HT1080 (cell line): ENCODE measurements around the gene LRRC40. TPM values are rescaled to one million over a fixed set of nuclear protein-coding genes. Genes with fewer than 3 reads are reported as not detected.
"Not testable (repeated sequence)": the region's sequence is repeated elsewhere in the genome, so short reads cannot be mapped to it uniquely, and the experiment has no call there.

ENCODE experiments used
- DNase-seq: peaks from one replicate; pipeline ENCODE4 v3.0.0-alpha.2; 2015; ENCODE audit warnings: low read depth
- polyA plus RNA-seq, 2 experiments: library from polyadenylated mRNA; depleted of rRNA; stranded (reverse); fragments of >200 nt; gene quantifications; 2 replicates each; pipeline ENCODE4 v1.2.3, GENCODE V29; 2015
- total RNA-seq: library from RNA; depleted of rRNA; stranded (reverse); fragments of >200 nt; shearing (Covaris generic); gene quantifications from 2 replicates; pipeline ENCODE4 v1.2.3, GENCODE V29; 2014; rRNA removed

LRRC40 gene
- total RNA-seq = 15.0 and 15.6 TPM in 2 replicates
- 16.5 and 19.8 TPM in 2 replicates for polyA plus RNA-seq (2015; cell fraction: cytosol; rRNA removed)
- polyA plus RNA-seq (2015; cell fraction: nucleus; rRNA removed) = 33.9 and 35.2 TPM in 2 replicates

- peak; percentile 94 for DNase-seq
These were observed at the start of gene LRRC40 for GRCh38 chr1:70205434-70206118. TSS of gene LRRC40 (minus strand) at chr1:70205579. CDS start at chr1:70205540, 39 bp downstream.

- DNase-seq = no peak
These were observed 43.4 kb upstream of the LRRC40 start for GRCh38 chr1:70248729-70249128.

- DNase-seq = no peak
These were observed 42.4 kb upstream of the LRRC40 start for GRCh38 chr1:70247768-70248167.

- DNase-seq = no peak
These were observed 41.7 kb upstream of the LRRC40 start for GRCh38 chr1:70247122-70247521.

GRCh38 chr1:70239940-70240339 is 34.6 kb upstream of the LRRC40 start:
- no peak for DNase-seq

- no peak for DNase-seq
These were observed 29.4 kb upstream of the LRRC40 start for GRCh38 chr1:70234733-70235132.

- no peak for DNase-seq
These were observed 26.1 kb upstream of the LRRC40 start for GRCh38 chr1:70231475-70231874.

GRCh38 chr1:70228670-70229069 is 23.3 kb upstream of the LRRC40 start:
- no peak for DNase-seq

- DNase-seq = no peak
These were observed 22.1 kb upstream of the LRRC40 start for GRCh38 chr1:70227439-70227838.

- no peak for DNase-seq
These were observed 19.6 kb upstream of the LRRC40 start for GRCh38 chr1:70224954-70225353.

GRCh38 chr1:70222716-70223235 is 17.4 kb upstream of the LRRC40 start:
- DNase-seq = no peak

- DNase-seq = peak; percentile 94
These were observed 16.1 kb upstream of the LRRC40 start, which contains the start of gene SRSF11 for GRCh38 chr1:70221238-70222121. TSS of gene SRSF11 (plus strand) at chr1:70221380. CDS start at chr1:70221637, 257 bp downstream.

GRCh38 chr1:70220517-70221237 is 15.3 kb upstream of the LRRC40 start:
- DNase-seq = no peak

- no peak for DNase-seq
These were observed 14.6 kb upstream of the LRRC40 start for GRCh38 chr1:70220015-70220414.

- no peak for DNase-seq
These were observed 6.2 kb upstream of the LRRC40 start for GRCh38 chr1:70211541-70211940.

GRCh38 chr1:70210820-70211219 is 5.4 kb upstream of the LRRC40 start:
- DNase-seq = no peak

GRCh38 chr1:70208292-70208691 is 2.9 kb upstream of the LRRC40 start:
- DNase-seq = no peak

- no peak for DNase-seq
These were observed 2.1 kb upstream of the LRRC40 start for GRCh38 chr1:70207492-70207891.

- DNase-seq = not testable (repeated sequence)
These were observed 1.5 kb upstream of the LRRC40 start for GRCh38 chr1:70206833-70207232.

- no peak for DNase-seq
These were observed 327 bp downstream of the LRRC40 start for GRCh38 chr1:70205071-70205433.

GRCh38 chr1:70204600-70204999 is 779 bp downstream of the LRRC40 start:
- peak; percentile 7 for DNase-seq
